Measurements from ENCODE around the gene EIF3F.

DNA sequence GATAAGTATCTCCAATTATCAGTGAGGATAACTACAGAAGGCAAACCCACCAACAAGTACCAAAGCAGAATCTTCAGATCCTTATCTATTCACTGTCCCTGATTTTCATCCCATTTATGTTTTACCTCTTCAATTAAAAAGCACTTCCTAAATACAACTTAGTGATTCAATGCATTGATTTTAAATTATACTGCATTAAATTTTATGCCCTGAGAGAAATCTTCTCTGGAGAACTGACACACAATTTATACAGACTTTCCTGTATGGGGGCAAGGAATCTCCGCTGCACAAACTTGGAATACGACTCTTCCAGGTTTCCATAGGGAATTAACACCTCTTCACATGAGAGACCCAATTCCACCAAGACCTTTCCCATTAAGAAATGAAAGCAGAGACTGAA is 45.5 kb upstream of the EIF3F start, which contains the start of gene OR10A3:
- TF ChIP-seq, protein P1, sequence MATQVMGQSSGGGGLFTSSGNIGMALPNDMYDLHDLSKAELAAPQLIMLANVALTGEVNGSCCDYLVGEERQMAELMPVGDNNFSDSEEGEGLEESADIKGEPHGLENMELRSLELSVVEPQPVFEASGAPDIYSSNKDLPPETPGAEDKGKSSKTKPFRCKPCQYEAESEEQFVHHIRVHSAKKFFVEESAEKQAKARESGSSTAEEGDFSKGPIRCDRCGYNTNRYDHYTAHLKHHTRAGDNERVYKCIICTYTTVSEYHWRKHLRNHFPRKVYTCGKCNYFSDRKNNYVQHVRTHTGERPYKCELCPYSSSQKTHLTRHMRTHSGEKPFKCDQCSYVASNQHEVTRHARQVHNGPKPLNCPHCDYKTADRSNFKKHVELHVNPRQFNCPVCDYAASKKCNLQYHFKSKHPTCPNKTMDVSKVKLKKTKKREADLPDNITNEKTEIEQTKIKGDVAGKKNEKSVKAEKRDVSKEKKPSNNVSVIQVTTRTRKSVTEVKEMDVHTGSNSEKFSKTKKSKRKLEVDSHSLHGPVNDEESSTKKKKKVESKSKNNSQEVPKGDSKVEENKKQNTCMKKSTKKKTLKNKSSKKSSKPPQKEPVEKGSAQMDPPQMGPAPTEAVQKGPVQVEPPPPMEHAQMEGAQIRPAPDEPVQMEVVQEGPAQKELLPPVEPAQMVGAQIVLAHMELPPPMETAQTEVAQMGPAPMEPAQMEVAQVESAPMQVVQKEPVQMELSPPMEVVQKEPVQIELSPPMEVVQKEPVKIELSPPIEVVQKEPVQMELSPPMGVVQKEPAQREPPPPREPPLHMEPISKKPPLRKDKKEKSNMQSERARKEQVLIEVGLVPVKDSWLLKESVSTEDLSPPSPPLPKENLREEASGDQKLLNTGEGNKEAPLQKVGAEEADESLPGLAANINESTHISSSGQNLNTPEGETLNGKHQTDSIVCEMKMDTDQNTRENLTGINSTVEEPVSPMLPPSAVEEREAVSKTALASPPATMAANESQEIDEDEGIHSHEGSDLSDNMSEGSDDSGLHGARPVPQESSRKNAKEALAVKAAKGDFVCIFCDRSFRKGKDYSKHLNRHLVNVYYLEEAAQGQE (IDR thresholded peaks at IDR 0.05; ENCODE audit: insufficient read depth in 1 of 2, low read depth in 2 of 2, low read length in 2 of 2): no peak
- no peak for TF ChIP-seq POLR2AphosphoS5 (IDR thresholded peaks at IDR 0.05; ENCODE audit: low read depth, low read length)
- no peak for TF ChIP-seq SIN3A (IDR thresholded peaks at IDR 0.05; ENCODE audit: borderline replicate concordance, insufficient read depth, low read length)
- no peak for TF ChIP-seq TAF1 (IDR thresholded peaks at IDR 0.05; ENCODE audit: borderline replicate concordance, insufficient read depth, low read length)
- no peak for TF ChIP-seq FOXP2 (optimal IDR thresholded peaks at IDR 0.05; ENCODE audit: borderline replicate concordance, extremely low read depth, extremely low read length, insufficient read depth)

All from PFSK-1 (cell line).